Prostate gland (tissue), 2 donors: ENCODE data around the gene ILKAP.

Experiments used
- POLR2AphosphoS5 ChIP-seq: sonication (generic); formaldehyde crosslinking; IDR thresholded peaks from one replicate; pipeline ENCODE4 v1.6.1; 2017; ENCODE audit warnings: antibody characterized with exemption
- TF ChIP-seq, protein P1 (sequence below), 4 experiments: fragments of 200-600 bp in 2 of 4; fragments of 450-650 bp in 2 of 4; sonication (generic) in 2 of 4; IDR thresholded peaks; 1 replicate in 3 of 4; 2 replicates in 1 of 4; pipeline ENCODE4 v1.5.1; 2016 to 2019; ENCODE audit warnings: antibody characterized with exemption in 4 of 4, mild to moderate bottlenecking in 2 of 4, moderate library complexity in 2 of 4

DNA sequence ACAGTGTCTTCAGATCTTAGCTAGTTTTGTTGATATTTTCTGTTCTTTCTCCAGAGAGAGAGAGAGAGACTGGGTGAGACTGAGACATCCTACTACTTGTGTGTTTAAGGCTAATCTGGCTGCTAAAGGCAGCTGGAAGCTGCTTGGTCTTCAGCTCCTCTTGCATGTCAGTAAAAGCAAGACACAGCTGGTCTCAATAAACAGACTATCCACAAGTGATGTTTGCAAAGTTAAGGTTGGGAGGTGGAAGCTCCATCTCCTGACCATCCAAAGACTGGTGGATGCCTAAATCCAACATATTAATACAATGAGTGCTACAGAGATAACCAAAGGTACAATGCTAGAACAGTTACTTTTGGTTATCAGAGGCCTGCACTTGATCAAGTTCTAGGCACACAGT, 26.9 kb downstream of the ILKAP start:
- no peak for TF ChIP-seq POLR2AphosphoS5
- TF ChIP-seq, protein P1, sequence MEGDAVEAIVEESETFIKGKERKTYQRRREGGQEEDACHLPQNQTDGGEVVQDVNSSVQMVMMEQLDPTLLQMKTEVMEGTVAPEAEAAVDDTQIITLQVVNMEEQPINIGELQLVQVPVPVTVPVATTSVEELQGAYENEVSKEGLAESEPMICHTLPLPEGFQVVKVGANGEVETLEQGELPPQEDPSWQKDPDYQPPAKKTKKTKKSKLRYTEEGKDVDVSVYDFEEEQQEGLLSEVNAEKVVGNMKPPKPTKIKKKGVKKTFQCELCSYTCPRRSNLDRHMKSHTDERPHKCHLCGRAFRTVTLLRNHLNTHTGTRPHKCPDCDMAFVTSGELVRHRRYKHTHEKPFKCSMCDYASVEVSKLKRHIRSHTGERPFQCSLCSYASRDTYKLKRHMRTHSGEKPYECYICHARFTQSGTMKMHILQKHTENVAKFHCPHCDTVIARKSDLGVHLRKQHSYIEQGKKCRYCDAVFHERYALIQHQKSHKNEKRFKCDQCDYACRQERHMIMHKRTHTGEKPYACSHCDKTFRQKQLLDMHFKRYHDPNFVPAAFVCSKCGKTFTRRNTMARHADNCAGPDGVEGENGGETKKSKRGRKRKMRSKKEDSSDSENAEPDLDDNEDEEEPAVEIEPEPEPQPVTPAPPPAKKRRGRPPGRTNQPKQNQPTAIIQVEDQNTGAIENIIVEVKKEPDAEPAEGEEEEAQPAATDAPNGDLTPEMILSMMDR (IDR thresholded peaks at IDR 0.05), result no peak
